IMR-90 (cell line): ENCODE data around the gene MTAP. TPM values are rescaled to one million over a fixed set of nuclear protein-coding genes. Genes with fewer than 3 reads are reported as not detected.

Experiments used
- ATAC-seq: fragments of 200-7000 bp; cut with Tn5 transposase; 2 replicates; pipeline ENCODE4 v1.9.1; 2020; ENCODE audit warnings: low read depth, mild to moderate bottlenecking, moderate library complexity
- BruUV-seq: library from RNA; stranded (reverse); fragments of 400-500 nt; replicated peaks from 2 replicates; lab custom pipeline; 2021; lab: Mats Ljungman, UMichigan
- CTCF ChIA-PET: fragments of 300-600 bp; formaldehyde crosslinking; extraction: SDS; loops from one replicate; lab custom pipeline; 2021; ENCODE audit warnings: antibody characterized with exemption; lab: Yijun Ruan, JAX
- POLR2A ChIA-PET: fragments of 300-600 bp; sonication (Branson Sonifier 250); formaldehyde crosslinking; loops from one replicate; lab custom pipeline; 2022; ENCODE audit warnings: antibody characterized with exemption; ENCODE audit not compliant: unreplicated experiment; lab: Charles Lee
- DNase-seq: peaks from one replicate; pipeline ENCODE4 v3.0.0; 2013
- H2AFZ ChIP-seq: replicated peaks from 2 replicates; pipeline ENCODE3; 2013; ENCODE audit warnings: low read length, mild to moderate bottlenecking; ENCODE audit not compliant: poor library complexity
- H2AK5ac ChIP-seq: 2 replicates; pipeline ENCODE4 v1.6.1; 2013; ENCODE audit warnings: low read depth, low read length, inconsistent platforms
- H2AK9ac ChIP-seq: replicated peaks from 2 replicates; pipeline ENCODE3; 2013; ENCODE audit warnings: mild to moderate bottlenecking, low read depth, low read length, moderate library complexity; ENCODE audit not compliant: poor library complexity
- H2BK120ac ChIP-seq: 2 replicates; pipeline ENCODE4 v1.6.1; 2013; ENCODE audit warnings: low read depth, low read length, inconsistent platforms
- H2BK15ac ChIP-seq: 3 replicates; pipeline ENCODE4 v1.6.1; 2013; ENCODE audit warnings: low read depth, low read length, inconsistent platforms
- H2BK20ac ChIP-seq: 2 replicates; pipeline ENCODE4 v1.6.1; 2013; ENCODE audit warnings: low read depth, mild to moderate bottlenecking, inconsistent platforms, low read length, moderate library complexity
- H2BK5ac ChIP-seq: 2 replicates; pipeline ENCODE4 v1.6.1; 2013; ENCODE audit warnings: mild to moderate bottlenecking, low read depth, low read length, inconsistent platforms; ENCODE audit not compliant: poor library complexity, severe bottlenecking
- H3K14ac ChIP-seq: replicated peaks from 2 replicates; pipeline ENCODE4 v1.6.1; 2013; ENCODE audit warnings: low read depth, low read length, inconsistent platforms
- H3K18ac ChIP-seq: 2 replicates; pipeline ENCODE4 v1.6.1; 2013; ENCODE audit warnings: low read depth, low read length, control low read depth
- H3K23ac ChIP-seq: 2 replicates; pipeline ENCODE4 v1.6.1; 2013; ENCODE audit warnings: low read depth, low read length, inconsistent platforms
- H3K27ac ChIP-seq: 2 replicates; pipeline ENCODE4 v1.5.1; 2013; ENCODE audit warnings: mild to moderate bottlenecking, control low read depth, low read length; ENCODE audit not compliant: insufficient read depth
- H3K27me3 ChIP-seq: 2 replicates; pipeline ENCODE4 v1.6.1; 2013; ENCODE audit warnings: low read length; ENCODE audit not compliant: control insufficient read depth, insufficient read depth
- H3K36me3 ChIP-seq: 2 replicates; pipeline ENCODE4 v1.6.1; 2013; ENCODE audit warnings: low read length, mixed read lengths; ENCODE audit not compliant: control insufficient read depth, insufficient read depth
- H3K4ac ChIP-seq: 2 replicates; pipeline ENCODE4 v1.6.1; 2013; ENCODE audit warnings: low read depth, low read length, inconsistent platforms
- H3K4me1 ChIP-seq: 2 replicates; pipeline ENCODE4 v1.6.1; 2013; ENCODE audit warnings: low read length, mixed read lengths; ENCODE audit not compliant: control insufficient read depth, insufficient read depth
- H3K4me2 ChIP-seq: 2 replicates; pipeline ENCODE4 v1.6.1; 2013; ENCODE audit warnings: low read depth, mild to moderate bottlenecking, control low read depth, low read length, moderate library complexity
- H3K4me3 ChIP-seq: 2 replicates; pipeline ENCODE4 v1.5.1; 2013; ENCODE audit warnings: low read depth, mild to moderate bottlenecking, control low read depth, low read length, moderate library complexity; ENCODE audit not compliant: insufficient read depth
- H3K56ac ChIP-seq: 2 replicates; pipeline ENCODE4 v1.6.1; 2013; ENCODE audit warnings: low read length, inconsistent platforms; ENCODE audit not compliant: insufficient read depth; ENCODE audit errors: extremely low read depth
- H3K79me1 ChIP-seq, 2 experiments: 2 replicates each; pipeline ENCODE4 v1.6.1; 2013; ENCODE audit warnings: low read length in 2 of 2, inconsistent platforms in 1 of 2, low read depth in 1 of 2
- H3K9ac ChIP-seq: 2 replicates; pipeline ENCODE4 v1.6.1; 2013; ENCODE audit warnings: low read depth, low read length, control low read depth
- H3K9me1 ChIP-seq: 2 replicates; pipeline ENCODE4 v1.6.1; 2013; ENCODE audit warnings: low read length, inconsistent platforms; ENCODE audit not compliant: insufficient read depth
- H3K9me3 ChIP-seq: 2 replicates; pipeline ENCODE4 v1.6.1; 2013; ENCODE audit warnings: low read length; ENCODE audit not compliant: control insufficient read depth, insufficient read depth
- H4K20me1 ChIP-seq: 2 replicates; pipeline ENCODE4 v1.6.1; 2013; ENCODE audit warnings: low read length, inconsistent platforms; ENCODE audit not compliant: insufficient read depth
- H4K5ac ChIP-seq: 2 replicates; pipeline ENCODE4 v1.6.1; 2013; ENCODE audit warnings: mild to moderate bottlenecking, low read depth, low read length, control low read depth
- H4K8ac ChIP-seq, 2 experiments: 2 replicates each; pipeline ENCODE4 v1.6.1; 2013; ENCODE audit warnings: low read depth in 2 of 2, low read length in 2 of 2, control low read depth in 1 of 2, inconsistent platforms in 1 of 2
- H4K91ac ChIP-seq: 2 replicates; pipeline ENCODE4 v1.6.1; 2013; ENCODE audit warnings: low read depth, low read length, inconsistent platforms; ENCODE audit not compliant: insufficient read depth
- BHLHE40 ChIP-seq: fragments of 150-350 bp; IDR thresholded peaks from 2 replicates; pipeline ENCODE4 v1.6.1; 2016; ENCODE audit warnings: mild to moderate bottlenecking, low read depth, low read length
- CEBPB ChIP-seq: IDR thresholded peaks from 2 replicates; pipeline ENCODE4 v1.6.1; 2012; ENCODE audit warnings: low read depth, low read length, improper control_type of control experiment
- CHD1 ChIP-seq: IDR thresholded peaks from 2 replicates; pipeline ENCODE4 v1.6.1; 2012; ENCODE audit warnings: low read depth, low read length, improper control_type of control experiment
- CTCF ChIP-seq: conservative IDR thresholded peaks from 2 replicates; pipeline ENCODE4 v1.5.1; 2012; ENCODE audit warnings: mild to moderate bottlenecking, low read depth, low read length, improper control_type of control experiment
- ELK1 ChIP-seq: fragments of 150-350 bp; IDR thresholded peaks from 2 replicates; pipeline ENCODE4 v1.6.1; 2016; ENCODE audit warnings: low read depth, mild to moderate bottlenecking, low read length, moderate library complexity, borderline replicate concordance
- FOS ChIP-seq: fragments of 150-350 bp; IDR thresholded peaks from 2 replicates; pipeline ENCODE4 v1.6.1; 2016; ENCODE audit warnings: low read depth, low read length
- MAFK ChIP-seq: IDR thresholded peaks from 2 replicates; pipeline ENCODE4 v1.6.1; 2012; ENCODE audit warnings: low read depth, low read length, improper control_type of control experiment
- MAZ ChIP-seq: IDR thresholded peaks from 2 replicates; pipeline ENCODE4 v1.6.1; 2012; ENCODE audit warnings: low read depth, mild to moderate bottlenecking, low read length, improper control_type of control experiment, moderate library complexity, borderline replicate concordance
- MXI1 ChIP-seq: IDR thresholded peaks from 2 replicates; pipeline ENCODE4 v1.6.1; 2012; ENCODE audit warnings: low read depth, mild to moderate bottlenecking, low read length, moderate library complexity, borderline replicate concordance
- POLR2A ChIP-seq: IDR thresholded peaks from 2 replicates; pipeline ENCODE4 v1.6.1; 2012; ENCODE audit warnings: mild to moderate bottlenecking, low read depth, low read length
- RFX5 ChIP-seq: IDR thresholded peaks from 2 replicates; pipeline ENCODE4 v1.8.0; 2012; ENCODE audit warnings: low read depth, mild to moderate bottlenecking, low read length, moderate library complexity
- SMC3 ChIP-seq: fragments of 150-350 bp; IDR thresholded peaks from 2 replicates; pipeline ENCODE4 v1.6.1; 2016; ENCODE audit warnings: low read depth, mild to moderate bottlenecking, antibody characterized with exemption, low read length, moderate library complexity
- USF2 ChIP-seq: fragments of 150-350 bp; IDR thresholded peaks from 2 replicates; pipeline ENCODE4 v1.6.1; 2017; ENCODE audit warnings: mild to moderate bottlenecking, antibody characterized with exemption, low read length, low read depth
- WGBS, 2 experiments: methylation state at CpG; one replicate each; pipeline versions ENCODE4 v1.1.5 to v1.1.7; 2013; ENCODE audit warnings: missing lambda C conversion rate in 2 of 2; ENCODE audit not compliant: insufficient read length in 1 of 2; ENCODE audit errors: extremely low coverage in 2 of 2; 5-methylcytosine and 5-hydroxymethylcytosine counted together
- dilution Hi-C: fragments of 300-500 bp; cut with HindIII; formaldehyde crosslinking; loops from one replicate; pipeline ENCODE4 v1.14.3; 2018; ENCODE audit warnings: low sequenced_read_pairs; ENCODE audit not compliant: unreplicated experiment
- in situ Hi-C: fragments of 300-500 bp; cut with MboI; formaldehyde crosslinking; loops from 3 replicates; pipeline ENCODE4 v1.14.3; 2019; ENCODE audit warnings: low sequenced_read_pairs, inconsistent platforms, mixed read lengths
- intact Hi-C: fragments of 100-400 bp; cut with micrococcal nuclease; formaldehyde crosslinking; loops from 2 replicates; pipeline ENCODE4 v1.10.0; 2022
- polyA plus RNA-seq, 3 experiments: library from polyadenylated mRNA; depleted of rRNA; stranded (reverse); fragments of >200 nt; gene quantifications; 2 replicates each; pipeline ENCODE4 v1.2.3, GENCODE V29; 2012; ENCODE audit warnings: low replicate concordance in 1 of 3
- total RNA-seq: library from RNA; depleted of rRNA; stranded (reverse); fragments of >200 nt; gene quantifications from 2 replicates; pipeline ENCODE4 v1.2.3, GENCODE V29; 2012

MTAP gene
- total and polyA plus RNA-seq, 2 of the 4 experiments (the other 2 are of a cell fraction) = 15.7 to 50.9 TPM

GRCh38 chr9:21902136-21902535 is 99.7 kb downstream of the MTAP start:
- H3K9me1 ChIP-seq = no peaks in the 10 kb centered on the region
- no peak overlapping the region for H2BK120ac ChIP-seq
- no peak overlapping the region for H3K56ac ChIP-seq
- no peak overlapping the region for H2BK15ac ChIP-seq
- DNase-seq (peak; percentile 25), ATAC-seq (no peak)
- H2AK9ac ChIP-seq = no peak overlapping the region
- no peak overlapping the region for H2AK5ac ChIP-seq
- H3K14ac ChIP-seq = no peak overlapping the region
- H2BK5ac ChIP-seq = no peak overlapping the region
- H3K9ac ChIP-seq = no peak overlapping the region
- H3K4me2 ChIP-seq = no peak overlapping the region
- H3K9me3 ChIP-seq = peaks cover 4% of the 10 kb centered on the region
- H4K8ac ChIP-seq = no peak overlapping the region
- no peak overlapping the region for H3K4ac ChIP-seq
- dilution Hi-C loops (no loop called here), in situ Hi-C loops (no loop called here), intact Hi-C loops (no loop called here)
- ChIA-PET CTCF (interaction anchor here (0.6 kb wide), 1 partner anchor 179 kb away, joined by 4 read pairs; no protein-coding TSS in a partner anchor), POLR2A (no interaction called here)
- H3K23ac ChIP-seq = no peak overlapping the region
- TF ChIP-seq CHD1 (no peak), CTCF (no peak), CEBPB (no peak), USF2 (no peak), ELK1 (no peak), MAZ (no peak), RFX5 (no peak), MXI1 (no peak), FOS (no peak), MAFK (no peak), SMC3 (no peak), POLR2A (no peak), BHLHE40 (no peak)
- H2BK20ac ChIP-seq = no peak overlapping the region
- no peaks in the 10 kb centered on the region for H4K20me1 ChIP-seq
- no peak overlapping the region for H4K5ac ChIP-seq
- no peaks in the 10 kb centered on the region for H3K36me3 ChIP-seq
- H3K27ac ChIP-seq = no peak overlapping the region
- H2AFZ ChIP-seq = no peak overlapping the region
- WGBS, 2 experiments = no CpG with 5 or more reads among the region's 1 CpG
- H3K4me1 ChIP-seq = peaks cover 1% of the 10 kb centered on the region; the same call in 1 of the 2 replicates
- H4K91ac ChIP-seq = no peak overlapping the region
- 0 out of 4 replicates have a peak, but pooled peaks cover 0 to 3% of the 10 kb centered on the region in 2 experiments for H3K79me1 ChIP-seq
- H3K4me3 ChIP-seq = no peak overlapping the region
- no TSS peak for BruUV-seq
- no peaks in the 10 kb centered on the region for H3K27me3 ChIP-seq
- H3K18ac ChIP-seq = no peak overlapping the region
